ENCODE data around the gene ANKRD60. TPM values are rescaled to one million over a fixed set of nuclear protein-coding genes. Genes with fewer than 3 reads are reported as not detected.

Gene ANKRD60
- total RNA-seq, 2 donors from 2014 or later: not detected

- H3K4me3 ChIP-seq: no peak overlapping the region
- TF ChIP-seq CTCF (IDR thresholded peaks at IDR 0.05) (no peak), POLR2A (IDR thresholded peaks at IDR 0.05) (no peak)
- H3K27me3 ChIP-seq: no peaks in the 10 kb centered on the region
- no peaks in the 10 kb centered on the region for H3K9me3 ChIP-seq
- no peak for ATAC-seq
- no peak overlapping the region for H3K27ac ChIP-seq
- no peaks in the 10 kb centered on the region for H3K36me3 ChIP-seq (replicated peaks in 1 of 2; ENCODE audit: insufficient read depth in 1 of 2, low read depth in 2 of 2)
- intact Hi-C loops (cut with DNase I): loop anchor here (10.0 kb wide), 1 partner anchor 677 kb away; the partner anchor contains the start of gene CTCFL
- WGBS, 2 donors: 62 to 64% methylated on average over 9 of the region's 9 CpGs
- no peaks in the 10 kb centered on the region for H3K4me1 ChIP-seq
- DNase-seq: no peak
These were observed 26.8 kb downstream of the ANKRD60 start for GRCh38 chr20:58201616-58202015.

- 58 to 65% methylated on average over 4 of the region's 4 CpGs for WGBS, 2 donors
- Histone ChIP-seq H3K27ac (no peak overlapping the region), H3K4me1 (no peaks in the 10 kb centered on the region), H3K4me3 (no peak overlapping the region), H3K9me3 (no peaks in the 10 kb centered on the region), H3K27me3 (no peaks in the 10 kb centered on the region), H3K36me3 (replicated peaks in 1 of 2; ENCODE audit: insufficient read depth in 1 of 2, low read depth in 2 of 2) (no peaks in the 10 kb centered on the region)
- ATAC-seq (no peak), DNase-seq (no peak)
- intact Hi-C loops (cut with DNase I): loop anchor here (5.0 kb wide), 1 partner anchor 602 kb away; no protein-coding TSS in a partner anchor
- TF ChIP-seq POLR2A (IDR thresholded peaks at IDR 0.05) (no peak), CTCF (IDR thresholded peaks at IDR 0.05) (no peak)
These were observed 29.0 kb downstream of the ANKRD60 start for GRCh38 chr20:58199469-58199868.

- Histone ChIP-seq H3K4me1 (no peaks in the 10 kb centered on the region), H3K36me3 (replicated peaks in 1 of 2; ENCODE audit: insufficient read depth in 1 of 2, low read depth in 2 of 2) (no peaks in the 10 kb centered on the region), H3K27me3 (no peaks in the 10 kb centered on the region), H3K4me3 (no peak overlapping the region), H3K9me3 (no peaks in the 10 kb centered on the region), H3K27ac (no peak overlapping the region)
- no peak for ATAC-seq
- DNase-seq: no peak
- WGBS, 2 donors: 46 to 60% methylated on average over 6 to 9 of the region's 9 CpGs
- TF ChIP-seq POLR2A (IDR thresholded peaks at IDR 0.05): no peak
- no peak for TF ChIP-seq CTCF (IDR thresholded peaks at IDR 0.05)
- intact Hi-C loops (cut with DNase I): loop anchor here (5.0 kb wide), 1 partner anchor 602 kb away; no protein-coding TSS in a partner anchor
These were observed 29.5 kb downstream of the ANKRD60 start for GRCh38 chr20:58198901-58199355.

- DNase-seq (no peak), ATAC-seq (no peak)
- Histone ChIP-seq H3K9me3 (no peaks in the 10 kb centered on the region), H3K27me3 (no peaks in the 10 kb centered on the region), H3K36me3 (replicated peaks in 1 of 2; ENCODE audit: insufficient read depth in 1 of 2, low read depth in 2 of 2) (no peaks in the 10 kb centered on the region), H3K4me1 (no peaks in the 10 kb centered on the region), H3K27ac (no peak overlapping the region), H3K4me3 (no peak overlapping the region)
- TF ChIP-seq POLR2A (IDR thresholded peaks at IDR 0.05) (no peak), CTCF (IDR thresholded peaks at IDR 0.05) (no peak)
- 62 to 67% methylated on average over 4 of the region's 4 CpGs for WGBS, 2 donors
- intact Hi-C loops (cut with DNase I): loop anchor here (5.0 kb wide), 1 partner anchor 601 kb away; no protein-coding TSS in a partner anchor
These were observed 30.1 kb downstream of the ANKRD60 start for GRCh38 chr20:58198384-58198783.

GRCh38 chr20:58197185-58197469 lies 31.3 kb downstream of the ANKRD60 start:
- WGBS, 2 donors: 77 to 82% methylated on average over 8 of the region's 8 CpGs
- ATAC-seq (no peak), DNase-seq (no peak)
- no peaks in the 10 kb centered on the region for H3K27me3 ChIP-seq
- no peaks in the 10 kb centered on the region for H3K9me3 ChIP-seq
- no peak overlapping the region for H3K27ac ChIP-seq
- no peak overlapping the region for H3K4me3 ChIP-seq
- TF ChIP-seq CTCF (IDR thresholded peaks at IDR 0.05) (no peak), POLR2A (IDR thresholded peaks at IDR 0.05) (no peak)
- intact Hi-C loops (cut with DNase I): loop anchor here (5.0 kb wide), 1 partner anchor 600 kb away; no protein-coding TSS in a partner anchor
- H3K4me1 ChIP-seq: no peaks in the 10 kb centered on the region
- H3K36me3 ChIP-seq (replicated peaks in 1 of 2; ENCODE audit: insufficient read depth in 1 of 2, low read depth in 2 of 2): no peaks in the 10 kb centered on the region
